Testis (tissue), 3 donors: ENCODE measurements around the gene HIC2. TPM values are rescaled to one million over a fixed set of nuclear protein-coding genes. Genes with fewer than 3 reads are reported as not detected.
"Not testable (repeated sequence)": the region's sequence is repeated elsewhere in the genome, so short reads cannot be mapped to it uniquely, and the experiment has no call there.

ENCODE experiments used
- DNase-seq: peaks from one replicate; pipeline ENCODE4 v3.0.0-alpha.2; 2019
- H3K27ac ChIP-seq, 2 donors: fragments of 200-600 bp; sonication (generic); one replicate each; pipeline ENCODE4 v1.5.1; 2019
- H3K27me3 ChIP-seq: fragments of 200-600 bp; sonication (generic); one replicate; pipeline ENCODE4 v1.5.1; 2019
- H3K36me3 ChIP-seq: fragments of 200-600 bp; sonication (generic); one replicate; pipeline ENCODE4 v1.5.1; 2017; ENCODE audit warnings: low read depth; ENCODE audit errors: missing control alignments
- H3K4me1 ChIP-seq: fragments of 200-600 bp; sonication (generic); one replicate; pipeline ENCODE4 v1.5.1; 2019
- H3K4me3 ChIP-seq, 2 donors: fragments of 200-600 bp; sonication (generic); one replicate each; pipeline ENCODE4 v1.5.1; 2017 to 2019
- H3K9me3 ChIP-seq: fragments of 200-600 bp; sonication (generic); one replicate; pipeline ENCODE4 v1.5.1; 2017
- WGBS, 2 donors: methylation state at CpG; one replicate each; pipeline ENCODE4 v1.1.5; 2018; 5-methylcytosine and 5-hydroxymethylcytosine counted together
- intact Hi-C: fragments of 100-400 bp; cut with DNase I; formaldehyde crosslinking; loops from one replicate; pipeline ENCODE4 v1.15.1; 2023; ENCODE audit warnings: low total_unique reads
- polyA plus RNA-seq: library from polyadenylated mRNA; stranded (reverse); fragments of 350-450 nt; fragmentation: Illumina TruSeq; extraction: RNeasy Lipid Tissue Mini Kit (QIAGEN cat#74804); gene quantifications from one replicate; pipeline ENCODE4 v1.2.3, GENCODE V29; 2014; ENCODE audit warnings: low read depth, low replicate concordance; ENCODE audit not compliant: insufficient read depth
- small RNA-seq, 2 donors: library from RNA; depleted of rRNA; stranded (forward); fragments of <200 nt; gene quantifications; one replicate each; pipeline ENCODE3, GENCODE V24; 2016
- total RNA-seq, 2 donors: library from RNA; depleted of rRNA; stranded (reverse); fragments of >200 nt; gene quantifications; one replicate each; pipeline ENCODE4 v1.2.3, GENCODE V29; 2016

HIC2 gene
- total and polyA plus RNA-seq, 3 donors from 2014 or later, result 11.1 to 24.4 (median 24.0) TPM

GRCh38 chr22:21489149-21489680 is 72.0 kb downstream of the HIC2 start:
- intact Hi-C loops, DNase-seq, H3K27ac ChIP-seq, H3K27me3 ChIP-seq, H3K4me3 ChIP-seq, H3K9me3 ChIP-seq, H3K36me3 ChIP-seq, H3K4me1 ChIP-seq: not testable (repeated sequence)
- no CpG with 5 or more reads among the region's 11 CpGs for WGBS, 2 donors

DNA sequence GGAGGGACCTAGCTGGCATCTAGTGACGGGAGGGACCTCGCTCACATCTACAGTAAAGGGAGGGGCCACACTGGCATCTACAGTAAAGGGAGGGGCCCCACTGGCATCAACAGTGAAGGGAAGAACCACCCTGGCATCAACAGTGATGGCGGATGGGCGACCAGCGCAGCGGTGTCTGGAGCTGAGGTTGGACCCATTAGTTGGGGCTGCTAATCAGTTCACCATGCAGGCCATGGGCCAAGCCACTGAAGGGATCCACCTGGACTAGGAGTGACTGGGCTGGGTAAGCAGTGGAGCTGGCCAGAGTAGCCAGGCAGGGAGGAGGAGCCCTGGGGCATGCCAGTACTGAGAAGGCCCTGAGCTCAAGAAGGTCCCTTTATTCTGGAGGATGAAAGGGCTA is 73.4 kb downstream of the HIC2 start:
- H3K27me3 ChIP-seq, H3K4me1 ChIP-seq, H3K36me3 ChIP-seq, H3K9me3 ChIP-seq, intact Hi-C loops, H3K4me3 ChIP-seq, H3K27ac ChIP-seq, DNase-seq: not testable (repeated sequence)
- 80 to 82% methylated on average over 1 to 3 of the region's 6 CpGs for WGBS, 2 donors

- H3K36me3 ChIP-seq, H3K9me3 ChIP-seq, H3K4me3 ChIP-seq, H3K27me3 ChIP-seq, H3K4me1 ChIP-seq, intact Hi-C loops, H3K27ac ChIP-seq, DNase-seq: not testable (repeated sequence)
- no CpG with 5 or more reads among the region's 8 CpGs for WGBS, 2 donors
Observed at GRCh38 chr22:21492271-21492670, 75.1 kb downstream of the HIC2 start.

- H3K27ac ChIP-seq, H3K4me1 ChIP-seq, H3K4me3 ChIP-seq, H3K9me3 ChIP-seq, H3K36me3 ChIP-seq, intact Hi-C loops, H3K27me3 ChIP-seq, DNase-seq: not testable (repeated sequence)
- no CpG with 5 or more reads among the region's 23 CpGs for WGBS, 2 donors
Observed at GRCh38 chr22:21493789-21494782, 76.9 kb downstream of the HIC2 start.

GRCh38 chr22:21497984-21498383 is 80.8 kb downstream of the HIC2 start:
- H3K27me3 ChIP-seq, H3K9me3 ChIP-seq, DNase-seq, intact Hi-C loops, H3K4me1 ChIP-seq, H3K27ac ChIP-seq, H3K4me3 ChIP-seq, H3K36me3 ChIP-seq: not testable (repeated sequence)
- no CpG with 5 or more reads among the region's 4 CpGs for WGBS, 2 donors

- intact Hi-C loops, H3K4me1 ChIP-seq, H3K27ac ChIP-seq, H3K36me3 ChIP-seq, H3K9me3 ChIP-seq, H3K4me3 ChIP-seq, DNase-seq, H3K27me3 ChIP-seq: not testable (repeated sequence)
- WGBS, 2 donors, result no CpG with 5 or more reads among the region's 7 CpGs
Observed at GRCh38 chr22:21498489-21498888, 81.3 kb downstream of the HIC2 start.

- H3K4me1 ChIP-seq, H3K27ac ChIP-seq, H3K36me3 ChIP-seq, H3K27me3 ChIP-seq, DNase-seq, H3K4me3 ChIP-seq, intact Hi-C loops, H3K9me3 ChIP-seq: not testable (repeated sequence)
- WGBS, 2 donors, result no CpG with 5 or more reads among the region's 16 CpGs
Observed at GRCh38 chr22:21499623-21500506, 82.7 kb downstream of the HIC2 start.

Small RNA genes lying within 50 kb of the gene (small RNA-seq; reads per million reads assigned to genes)
- gene RF00492 (0 reads per million in 2 donors), gene RN7SKP63 (0 reads per million in 2 donors)

Other genes with a start within 250 kb of the HIC2 start
- 10 to 100 TPM; 12.1 to 16.9 TPM for gene RIMBP3B, start 33.6 kb upstream of the HIC2 start, total RNA-seq
- gene RIMBP3B, start 33.6 kb upstream of the HIC2 start, polyA plus RNA-seq, result 32.9 TPM
- gene TMEM191C, start 50.0 kb downstream of the HIC2 start, total RNA-seq, result 10 to 100 TPM; 54.4 to 78.2 TPM
- 35.3 TPM for gene TMEM191C, start 50.0 kb downstream of the HIC2 start, polyA plus RNA-seq
- gene RIMBP3C, start 134.1 kb downstream of the HIC2 start, total RNA-seq, result 10 to 100 TPM; 17.5 to 20.8 TPM
- 14.4 TPM for gene RIMBP3C, start 134.1 kb downstream of the HIC2 start, polyA plus RNA-seq
- gene UBE2L3, start 150.3 kb downstream of the HIC2 start, total RNA-seq, result 10 to 100 TPM; 61.4 to 66.8 TPM
- gene UBE2L3, start 150.3 kb downstream of the HIC2 start, polyA plus RNA-seq, result 63.3 TPM
- 10 to 100 TPM; 36.5 to 37.1 TPM for gene YDJC, start 212.7 kb downstream of the HIC2 start, total RNA-seq
- gene YDJC, start 212.7 kb downstream of the HIC2 start, polyA plus RNA-seq, result 9.9 TPM
- 10 to 100 TPM; 16.0 to 28.6 TPM for gene CCDC116, start 215.4 kb downstream of the HIC2 start, total RNA-seq
- 54.0 TPM for gene CCDC116, start 215.4 kb downstream of the HIC2 start, polyA plus RNA-seq
- gene SDF2L1, start 224.9 kb downstream of the HIC2 start, total RNA-seq, result 10 to 100 TPM; 33.0 to 34.3 TPM
- gene SDF2L1, start 224.9 kb downstream of the HIC2 start, polyA plus RNA-seq, result 23.9 TPM
- 10 to 100 TPM; 64.6 to 65.3 TPM for gene PPIL2, start 248.6 kb downstream of the HIC2 start, total RNA-seq
- gene PPIL2, start 248.6 kb downstream of the HIC2 start, polyA plus RNA-seq, result 35.5 TPM